ENCODE results near the gene BAZ1A.

DNA sequence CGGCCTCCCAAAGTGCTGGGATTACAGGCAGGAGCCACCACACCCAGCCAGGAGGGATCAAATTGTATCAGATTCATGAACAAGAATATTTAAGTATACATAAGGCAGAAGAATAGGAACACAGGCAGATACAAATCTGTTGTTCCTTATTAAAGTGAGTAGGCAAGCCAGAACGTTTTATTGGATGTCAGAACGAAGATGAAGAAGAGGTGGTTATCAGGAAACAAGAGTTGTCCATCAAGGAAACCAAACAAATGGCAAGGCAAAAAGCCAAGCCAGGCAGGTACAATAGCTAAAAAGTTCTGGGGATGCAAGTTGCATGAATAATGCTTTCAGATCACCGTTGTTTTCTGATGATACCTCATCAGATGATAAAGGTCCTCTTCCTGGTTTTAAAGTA lies 31.1 kb upstream of the BAZ1A start:
- TF ChIP-seq CTCF (IDR thresholded peaks at IDR 0.05 in 2 of 3, conservative IDR thresholded peaks at IDR 0.05 in 1 of 3; ENCODE audit: insufficient read depth in 2 of 3, low read depth in 1 of 3, low read length in 3 of 3) (no peak), MYC (IDR thresholded peaks at IDR 0.05; ENCODE audit: low read depth, low read length) (no peak), MYC (CRISPR knock-in tag; IDR thresholded peaks at IDR 0.05; ENCODE audit: borderline replicate concordance, low read depth) (no peak), POLR2A (conservative IDR thresholded peaks at IDR 0.05) (no peak), SLC30A9 (CRISPR knock-in tag; IDR thresholded peaks at IDR 0.05) (no peak), POLR2AphosphoS5 (IDR thresholded peaks at IDR 0.05; ENCODE audit: control insufficient read depth, insufficient read depth, low read depth, low read length) (no peak), ZNF354B (CRISPR knock-in tag; IDR thresholded peaks at IDR 0.05) (no peak), MAX (CRISPR knock-in tag; IDR thresholded peaks at IDR 0.05) (no peak), FOXA1 (IDR thresholded peaks at IDR 0.05; ENCODE audit: borderline replicate concordance) (no peak), KLF16 (IDR thresholded peaks at IDR 0.05) (no peak), CBX1 (IDR thresholded peaks at IDR 0.05; ENCODE audit: low read depth) (no peak), ZNF282 (CRISPR knock-in tag; IDR thresholded peaks at IDR 0.05) (no peak), TEAD4 (IDR thresholded peaks at IDR 0.05; ENCODE audit: low read length) (no peak), TEAD4 (CRISPR knock-in tag; IDR thresholded peaks at IDR 0.05; ENCODE audit: borderline replicate concordance) (no peak)
